Osteocyte (in vitro differentiated cells): ENCODE results near the gene LAMB1. TPM values are rescaled to one million over a fixed set of nuclear protein-coding genes. Genes with fewer than 3 reads are reported as not detected.

Experiments used
- DNase-seq: peaks from one replicate; pipeline ENCODE4 v3.0.0; 2021; ENCODE audit warnings: mixed read lengths; ENCODE audit not compliant: unreplicated experiment; ENCODE audit errors: extremely low spot score
- H3K27ac Mint-ChIP-seq: one replicate; pipeline ENCODE4 v1.8.0; 2021; ENCODE audit warnings: mild to moderate bottlenecking, mixed read lengths; ENCODE audit not compliant: unreplicated experiment
- H3K27me3 Mint-ChIP-seq: one replicate; pipeline ENCODE4 v1.8.0; 2021; ENCODE audit warnings: mixed read lengths; ENCODE audit not compliant: unreplicated experiment
- H3K36me3 Mint-ChIP-seq: one replicate; pipeline ENCODE4 v1.8.0; 2021; ENCODE audit warnings: mixed read lengths; ENCODE audit not compliant: unreplicated experiment
- H3K4me1 Mint-ChIP-seq: one replicate; pipeline ENCODE4 v1.8.0; 2021; ENCODE audit warnings: mixed read lengths; ENCODE audit not compliant: unreplicated experiment
- H3K4me3 Mint-ChIP-seq: one replicate; pipeline ENCODE4 v1.8.0; 2021; ENCODE audit warnings: mild to moderate bottlenecking, moderate library complexity, mixed read lengths; ENCODE audit not compliant: unreplicated experiment
- H3K9me3 Mint-ChIP-seq: one replicate; pipeline ENCODE4 v1.8.0; 2021; ENCODE audit warnings: mixed read lengths; ENCODE audit not compliant: unreplicated experiment
- CTCF ChIP-seq: fragments of 200-600 bp; sonication (generic); IDR thresholded peaks from 2 replicates; pipeline ENCODE4 v1.5.0; 2021; ENCODE audit warnings: antibody characterized with exemption, mild to moderate bottlenecking, moderate library complexity
- total RNA-seq: library from RNA; stranded (reverse); gene quantifications from 2 replicates; pipeline ENCODE4 v1.2.1, GENCODE V29; 2021

LAMB1 gene
- total RNA-seq, 1 donor from 2014 or later: 1,014 TPM

GRCh38 chr7:107996072-107996882 lies 6.7 kb downstream of the LAMB1 start:
- H3K27ac Mint-ChIP-seq: peak overlapping the region; percentile 90
- peak overlapping the region; percentile 52 for H3K4me3 Mint-ChIP-seq
- peaks cover 85% of the 10 kb centered on the region for H3K4me1 Mint-ChIP-seq
- DNase-seq: no peak
- TF ChIP-seq CTCF: no peak
- no peaks in the 10 kb centered on the region for H3K9me3 Mint-ChIP-seq
- H3K27me3 Mint-ChIP-seq: no peaks in the 10 kb centered on the region
- peaks cover 67% of the 10 kb centered on the region for H3K36me3 Mint-ChIP-seq

- Mint-ChIP-seq H3K9me3 (no peaks in the 10 kb centered on the region), H3K27me3 (no peaks in the 10 kb centered on the region), H3K36me3 (peaks cover 65% of the 10 kb centered on the region), H3K27ac (peak overlapping the region; percentile 90), H3K4me3 (peak overlapping the region; percentile 52), H3K4me1 (peaks cover 82% of the 10 kb centered on the region)
- peak; percentile 89 for DNase-seq
- TF ChIP-seq CTCF: no peak
Observed at GRCh38 chr7:107995184-107996071, 7.5 kb downstream of the LAMB1 start.

GRCh38 chr7:107994421-107995030 lies 8.4 kb downstream of the LAMB1 start:
- Mint-ChIP-seq H3K27me3 (no peaks in the 10 kb centered on the region), H3K4me1 (peaks cover 82% of the 10 kb centered on the region), H3K9me3 (no peaks in the 10 kb centered on the region), H3K4me3 (peak overlapping the region; percentile 26), H3K27ac (peak overlapping the region; percentile 90), H3K36me3 (peaks cover 72% of the 10 kb centered on the region)
- no peak for DNase-seq
- TF ChIP-seq CTCF: no peak

GRCh38 chr7:107993891-107994291 lies 9.1 kb downstream of the LAMB1 start:
- no peak overlapping the region for H3K4me3 Mint-ChIP-seq
- peaks cover 82% of the 10 kb centered on the region for H3K4me1 Mint-ChIP-seq
- TF ChIP-seq CTCF: no peak

More at GRCh38 chr7:107993891-107994291, 9.1 kb downstream of the LAMB1 start:
- Mint-ChIP-seq H3K9me3 (no peaks in the 10 kb centered on the region), H3K27me3 (no peaks in the 10 kb centered on the region), H3K36me3 (peaks cover 74% of the 10 kb centered on the region), H3K27ac (peak overlapping the region; percentile 90)
- DNase-seq: no peak
